ENCODE measurements around the gene ZNF532. TPM values are rescaled to one million over a fixed set of nuclear protein-coding genes. Genes with fewer than 3 reads are reported as not detected.
A peak's percentile ranks its signal among the peaks of the same experiment; 100 is the strongest.

The ZNF532 gene
- total RNA-seq, 4 donors from 2014 or later = 54.7 to 124 (median 91.2) TPM

GRCh38 chr18:58960946-58961722 lies 96.5 kb downstream of the ZNF532 start:
- Histone ChIP-seq H3K27ac (peak overlapping the region; percentile 62 to 76 (median 66)), H3K4me1 (peaks cover 13 to 30% of the 10 kb centered on the region in 2 donors), H3K36me3 (peaks cover 0 to 9% of the 10 kb centered on the region in 2 donors), H3K27me3 (no peaks in the 10 kb centered on the region), H3K9me3 (no peaks in the 10 kb centered on the region), H3K4me3 (no peak overlapping the region)
- TF ChIP-seq POLR2A (IDR thresholded peaks at IDR 0.05) (no peak), CTCF (IDR thresholded peaks at IDR 0.05 in 4 of 5, conservative IDR thresholded peaks at IDR 0.05 in 1 of 5) (no peak)
- ATAC-seq (peak; percentile 92 to 97), DNase-seq (peak; percentile 52 to 74)
- in situ Hi-C loops (cut with MboI; ENCODE audit: low sequenced_read_pairs in 4 of 4) (no loop called here), intact Hi-C loops (cut with DNase I; ENCODE audit: low total_unique reads) (no loop called here)

GRCh38 chr18:58962336-58962735 lies 97.7 kb downstream of the ZNF532 start:
- in situ Hi-C loops (cut with MboI; ENCODE audit: low sequenced_read_pairs in 4 of 4) (no loop called here), intact Hi-C loops (cut with DNase I; ENCODE audit: low total_unique reads) (no loop called here)
- H3K4me3 ChIP-seq = no peak overlapping the region
- TF ChIP-seq POLR2A (IDR thresholded peaks at IDR 0.05) = no peak
- peaks cover 0 to 9% of the 10 kb centered on the region in 2 donors for H3K36me3 ChIP-seq
- ATAC-seq (no peak), DNase-seq (no peak)
- H3K9me3 ChIP-seq = no peaks in the 10 kb centered on the region
- H3K27ac ChIP-seq = peak overlapping the region in 3 of 4 donors; percentile 62 to 76 (median 69)
- H3K4me1 ChIP-seq = peaks cover 21 to 41% of the 10 kb centered on the region in 2 donors
- no peaks in the 10 kb centered on the region for H3K27me3 ChIP-seq

DNA sequence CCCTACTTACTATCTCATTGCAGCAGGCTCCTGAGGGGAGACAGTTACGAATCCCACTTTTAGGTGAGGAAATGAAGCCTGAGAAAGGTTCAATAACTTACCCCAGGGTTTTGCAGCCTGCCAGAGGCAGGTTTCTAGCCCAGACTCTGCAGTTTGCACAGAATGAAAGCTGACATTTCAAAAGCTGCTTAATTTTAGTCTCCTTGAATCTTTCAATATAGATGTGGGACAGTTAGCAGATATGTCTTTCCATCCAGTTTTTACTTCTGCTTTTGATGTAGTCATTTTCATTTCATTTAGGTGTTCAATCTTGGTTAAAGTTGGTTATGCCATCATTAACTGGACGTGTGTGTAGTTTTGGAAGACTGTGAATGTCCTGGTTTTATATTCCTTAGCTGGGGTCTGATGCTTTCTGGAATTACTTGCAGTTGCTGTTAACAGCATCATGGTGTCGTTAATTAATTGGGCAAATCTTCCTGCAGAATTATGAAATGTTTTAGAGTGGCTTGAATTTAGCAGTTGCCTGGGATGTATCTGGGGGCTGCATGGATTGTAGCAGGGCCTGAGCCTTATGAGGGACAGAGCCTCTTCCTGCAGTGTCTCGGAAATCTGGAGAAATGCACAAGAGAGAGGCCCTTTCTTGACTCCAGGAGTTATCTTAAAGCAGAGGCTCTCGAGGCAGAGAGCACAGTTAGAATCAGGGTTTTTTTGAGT lies 100.8 kb downstream of the ZNF532 start:
- DNase-seq = no peak
- intact Hi-C loops (cut with DNase I; ENCODE audit: low total_unique reads) (no loop called here), in situ Hi-C loops (cut with MboI; ENCODE audit: low sequenced_read_pairs in 4 of 4) (no loop called here)
- Histone ChIP-seq H3K9me3 (no peaks in the 10 kb centered on the region), H3K27me3 (no peaks in the 10 kb centered on the region), H3K27ac (peak overlapping the region; percentile 14 to 69 (median 16)), H3K4me3 (no peak overlapping the region), H3K4me1 (peaks cover 36 to 53% of the 10 kb centered on the region in 2 donors), H3K36me3 (no peaks in the 10 kb centered on the region)
- ATAC-seq = no peak
- TF ChIP-seq CTCF (IDR thresholded peaks at IDR 0.05 in 4 of 5, conservative IDR thresholded peaks at IDR 0.05 in 1 of 5) (no peak), POLR2A (IDR thresholded peaks at IDR 0.05) (no peak)

DNA sequence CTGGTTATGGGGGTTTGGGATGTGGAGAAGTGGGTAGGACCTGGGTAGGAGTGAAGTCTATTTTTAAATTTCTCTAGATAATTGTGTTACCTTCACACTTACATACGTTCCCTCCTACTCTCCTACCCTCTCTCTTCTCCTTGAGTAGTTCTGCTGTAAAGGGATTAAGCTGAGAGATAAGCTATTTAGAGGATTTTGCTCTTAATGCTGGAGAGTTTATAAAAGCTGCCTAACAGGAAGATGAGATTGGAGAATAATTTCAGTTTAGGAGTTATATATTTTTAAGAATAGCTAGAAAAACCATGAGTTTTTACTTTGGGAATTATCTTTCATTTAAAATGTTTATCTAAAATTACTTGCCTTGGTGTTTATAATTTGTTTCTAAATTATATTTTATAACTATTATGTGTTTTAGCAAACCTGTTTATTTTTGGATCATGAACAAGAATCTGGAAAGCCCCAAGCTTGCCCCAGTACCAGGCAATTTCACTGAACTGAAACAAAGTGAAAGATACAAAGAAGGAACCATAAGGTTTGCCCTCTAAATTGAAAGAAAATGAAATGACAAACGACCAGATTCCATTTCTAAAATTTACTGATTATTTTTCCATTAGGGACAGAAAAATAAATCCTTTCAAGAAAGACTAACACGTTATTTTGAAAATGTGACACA lies 101.5 kb downstream of the ZNF532 start:
- intact Hi-C loops (cut with DNase I; ENCODE audit: low total_unique reads) (no loop called here), in situ Hi-C loops (cut with MboI; ENCODE audit: low sequenced_read_pairs in 4 of 4) (no loop called here)
- H3K4me3 ChIP-seq = no peak overlapping the region
- TF ChIP-seq CTCF (IDR thresholded peaks at IDR 0.05 in 4 of 5, conservative IDR thresholded peaks at IDR 0.05 in 1 of 5) (no peak), POLR2A (IDR thresholded peaks at IDR 0.05) (no peak)
- H3K36me3 ChIP-seq = no peaks in the 10 kb centered on the region
- peak overlapping the region; percentile 15 to 80 (median 43) for H3K27ac ChIP-seq
- H3K9me3 ChIP-seq = no peaks in the 10 kb centered on the region
- H3K4me1 ChIP-seq = peaks cover 43 to 56% of the 10 kb centered on the region in 2 donors
- DNase-seq (no peak), ATAC-seq (no peak)
- H3K27me3 ChIP-seq = no peaks in the 10 kb centered on the region

GRCh38 chr18:58966704-58967103 lies 102.0 kb downstream of the ZNF532 start:
- no peaks in the 10 kb centered on the region for H3K36me3 ChIP-seq
- peaks cover 49 to 54% of the 10 kb centered on the region in 2 donors for H3K4me1 ChIP-seq
- no peak for DNase-seq

More at GRCh38 chr18:58966704-58967103, 102.0 kb downstream of the ZNF532 start:
- no peak for ATAC-seq
- TF ChIP-seq CTCF (IDR thresholded peaks at IDR 0.05 in 4 of 5, conservative IDR thresholded peaks at IDR 0.05 in 1 of 5) (no peak), POLR2A (IDR thresholded peaks at IDR 0.05) (no peak)
- no peaks in the 10 kb centered on the region for H3K9me3 ChIP-seq
- peak overlapping the region in 3 of 4 donors; percentile 43 to 80 (median 69) for H3K27ac ChIP-seq
- H3K4me3 ChIP-seq = no peak overlapping the region
- in situ Hi-C loops (cut with MboI; ENCODE audit: low sequenced_read_pairs in 4 of 4) (no loop called here), intact Hi-C loops (cut with DNase I; ENCODE audit: low total_unique reads) (no loop called here)
- no peaks in the 10 kb centered on the region for H3K27me3 ChIP-seq

Data from gastrocnemius medialis (tissue), 4 donors.